B cell (primary cell): ENCODE results near the gene CD200. TPM values are rescaled to one million over a fixed set of nuclear protein-coding genes. Genes with fewer than 3 reads are reported as not detected.
A peak's percentile ranks its signal among the peaks of the same experiment; 100 is the strongest.

ENCODE experiments used
- ATAC-seq: fragments of 200-7000 bp; cut with Tn5 transposase; one replicate; pipeline ENCODE4 v1.10.0; 2021; ENCODE audit warnings: low read depth, mild to moderate bottlenecking, moderate number of reproducible peaks, moderate library complexity
- CTCF ChIA-PET: fragments of 350-600 bp; sonication (Branson Sonifier 250); formaldehyde crosslinking; loops from one replicate; lab custom pipeline; 2021; ENCODE audit warnings: antibody characterized with exemption, inconsistent platforms; lab: Charles Lee
- POLR2A ChIA-PET: fragments of 350-600 bp; sonication (Branson Sonifier 250); formaldehyde crosslinking; loops from one replicate; lab custom pipeline; 2021; ENCODE audit warnings: antibody characterized with exemption; lab: Charles Lee
- DNase-seq: peaks from one replicate; pipeline ENCODE4 v3.0.0; 2013
- H2AFZ ChIP-seq: 2 replicates; pipeline ENCODE4 v1.6.1; 2012; ENCODE audit warnings: mild to moderate bottlenecking, low read depth, low read length; ENCODE audit not compliant: insufficient read depth, poor library complexity, severe bottlenecking
- H3K27ac ChIP-seq, 2 donors: 1 replicate in 1 of 2; 2 replicates in 1 of 2; pipeline ENCODE4 v1.5.1; 2012 to 2013; ENCODE audit warnings: low read length in 2 of 2, mild to moderate bottlenecking in 2 of 2, moderate library complexity in 1 of 2
- H3K27me3 ChIP-seq, 4 experiments: fragments of 200-600 bp in 1 of 4; sonication (generic) in 1 of 4; replicated peaks in 1 of 4; 1 replicate in 2 of 4; 2 replicates in 2 of 4; pipeline versions ENCODE4 v1.6.1 to v1.7.0; 2013 to 2016; ENCODE audit warnings: low read length in 3 of 4, mild to moderate bottlenecking in 2 of 4, mixed read lengths in 1 of 4, moderate library complexity in 1 of 4; ENCODE audit not compliant: insufficient read depth in 4 of 4, control insufficient read depth in 3 of 4; ENCODE audit errors: control extremely low read depth in 1 of 4
- H3K36me3 ChIP-seq, 2 experiments: replicated peaks in 1 of 2; 1 replicate in 1 of 2; 2 replicates in 1 of 2; pipeline versions ENCODE4 v1.6.1 to v1.7.1; 2013; ENCODE audit warnings: low read length in 1 of 2; ENCODE audit not compliant: insufficient read depth in 2 of 2, control insufficient read depth in 1 of 2; ENCODE audit errors: control extremely low read depth in 1 of 2, extremely low read depth in 1 of 2
- H3K4me1 ChIP-seq, 2 donors: fragments of 200-600 bp in 1 of 2; sonication (generic) in 1 of 2; 1 replicate in 1 of 2; 2 replicates in 1 of 2; pipeline versions ENCODE4 v1.5.1 to v1.6.1; 2013 to 2017; ENCODE audit warnings: low read length in 2 of 2; ENCODE audit not compliant: control insufficient read depth in 2 of 2, insufficient read depth in 2 of 2
- H3K4me2 ChIP-seq: replicated peaks from 2 replicates; pipeline ENCODE3; 2012; ENCODE audit warnings: mild to moderate bottlenecking, low read depth, low read length; ENCODE audit not compliant: poor library complexity, severe bottlenecking
- H3K4me3 ChIP-seq, 5 experiments: fragments of 200-600 bp in 1 of 5; sonication (generic) in 1 of 5; 1 replicate in 3 of 5; 2 replicates in 2 of 5; pipeline versions ENCODE4 v1.5.1 to v1.7.0; 2011 to 2016; ENCODE audit warnings: low read length in 4 of 5, mild to moderate bottlenecking in 4 of 5, low read depth in 2 of 5, control low read depth in 1 of 5, moderate library complexity in 1 of 5; ENCODE audit not compliant: insufficient read depth in 1 of 5; ENCODE audit errors: control extremely low read depth in 1 of 5, extremely low read depth in 1 of 5
- H3K79me2 ChIP-seq: fragments of 200-600 bp; sonication (generic); one replicate; pipeline ENCODE4 v1.6.0; 2016; ENCODE audit warnings: low read length; ENCODE audit not compliant: control insufficient read depth, insufficient read depth
- H3K9ac ChIP-seq: fragments of 200-600 bp; sonication (generic); 2 replicates; pipeline ENCODE4 v1.6.1; 2017; ENCODE audit warnings: mild to moderate bottlenecking, low read length, moderate library complexity
- H3K9me3 ChIP-seq, 3 donors: one replicate each; pipeline versions ENCODE4 v1.6.1 to v1.7.1; 2013; ENCODE audit warnings: low read length in 2 of 3; ENCODE audit not compliant: control insufficient read depth in 2 of 3, insufficient read depth in 1 of 3; ENCODE audit errors: control extremely low read depth in 1 of 3
- H4K20me1 ChIP-seq: 2 replicates; pipeline ENCODE4 v1.6.0; 2012; ENCODE audit warnings: mild to moderate bottlenecking, low read length; ENCODE audit not compliant: insufficient read depth, control insufficient read depth, poor library complexity, severe bottlenecking
- H3K27ac Mint-ChIP-seq: one replicate; pipeline ENCODE4 v1.8.0; 2021; ENCODE audit warnings: mixed read lengths
- H3K27me3 Mint-ChIP-seq: one replicate; pipeline ENCODE4 v1.8.0; 2021; ENCODE audit warnings: mixed read lengths
- H3K4me1 Mint-ChIP-seq: one replicate; pipeline ENCODE4 v1.8.0; 2021; ENCODE audit warnings: mixed read lengths
- H3K4me3 Mint-ChIP-seq: one replicate; pipeline ENCODE4 v1.8.0; 2021; ENCODE audit warnings: mixed read lengths
- H3K9me3 Mint-ChIP-seq: one replicate; pipeline ENCODE4 v1.8.0; 2022; ENCODE audit warnings: mixed read lengths; ENCODE audit not compliant: insufficient read depth
- EZH2 ChIP-seq: IDR thresholded peaks from 2 replicates; pipeline ENCODE4 v1.6.1; 2012; ENCODE audit warnings: borderline replicate concordance, low read depth, mild to moderate bottlenecking, moderate library complexity, low read length; ENCODE audit not compliant: insufficient read depth, poor library complexity, severe bottlenecking
- WGBS: methylation state at CpG from one replicate; pipeline ENCODE4 v1.1.5; 2013; ENCODE audit warnings: missing lambda C conversion rate; ENCODE audit not compliant: insufficient coverage; 5-methylcytosine and 5-hydroxymethylcytosine counted together
- intact Hi-C: fragments of 100-400 bp; cut with micrococcal nuclease; formaldehyde crosslinking; loops from one replicate; pipeline ENCODE4 v1.10.0; 2022
- polyA plus RNA-seq: library from polyadenylated mRNA; depleted of rRNA; stranded (reverse); fragments of >200 nt; gene quantifications from 2 replicates; pipeline ENCODE4 v1.2.3, GENCODE V29; 2012
- total RNA-seq, 2 donors: library from RNA; stranded (reverse); fragments of 120-200 nt in 1 of 2; gene quantifications; 1 replicate in 1 of 2; 2 replicates in 1 of 2; pipeline versions ENCODE4 v1.2.3 to v1.2.4, GENCODE V29; 2013 to 2022
- TF ChIP-seq, protein P1 (sequence below): fragments of 200-600 bp; IDR thresholded peaks from one replicate; pipeline ENCODE4 v1.8.0; 2022; ENCODE audit warnings: antibody characterized with exemption, mild to moderate bottlenecking

CD200 gene
- total and polyA plus RNA-seq, 2 donors (not counting 1 experiment from before 2014, with no cell fraction given), result 35.0 to 49.9 TPM

DNA sequence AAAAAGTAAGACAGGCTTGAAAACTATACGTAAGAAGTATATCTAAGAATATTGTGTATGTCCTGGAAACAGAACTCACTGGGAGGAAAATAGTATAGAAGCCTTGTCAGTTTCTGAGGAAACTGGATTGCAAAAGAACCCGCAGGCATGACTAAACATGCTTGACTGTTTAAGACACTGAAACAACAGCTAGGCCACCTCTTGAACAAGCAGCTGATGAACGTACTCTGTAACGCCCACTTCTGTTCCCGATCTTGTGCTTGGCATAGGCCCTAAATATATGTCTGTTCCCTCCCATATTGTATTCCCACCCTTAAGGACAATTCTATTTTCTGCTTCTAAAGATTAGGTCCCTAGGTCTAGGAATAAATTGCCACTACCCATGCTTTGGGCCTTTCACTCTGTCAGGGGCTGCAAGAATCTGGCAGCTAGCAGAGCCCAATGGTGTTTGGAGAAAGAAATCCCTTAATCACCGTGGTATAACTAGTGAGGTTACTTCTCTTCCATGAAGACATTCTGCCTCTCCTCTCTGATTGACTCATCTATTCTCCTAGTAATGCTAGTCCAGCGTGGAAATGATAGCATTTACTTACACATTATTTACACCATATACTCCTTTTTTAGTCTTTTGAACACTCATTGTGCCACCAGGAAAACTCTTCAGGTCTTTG, 46.2 kb downstream of the CD200 start:
- ATAC-seq, result no peak
- no peaks in the 10 kb centered on the region for H4K20me1 ChIP-seq
- no peak overlapping the region for H3K27ac Mint-ChIP-seq
- H3K9me3 Mint-ChIP-seq, result peaks cover 2% of the 10 kb centered on the region
- intact Hi-C loops, result no loop called here
- peaks cover 10 to 18% of the 10 kb centered on the region in 2 donors for H3K4me1 ChIP-seq
- DNase-seq, result no peak
- no peak overlapping the region for H3K9ac ChIP-seq
- CTCF ChIA-PET, result no interaction called here
- H3K27me3 Mint-ChIP-seq, result no peaks in the 10 kb centered on the region
- H3K4me1 Mint-ChIP-seq, result peaks cover 38% of the 10 kb centered on the region
- POLR2A ChIA-PET, result no interaction called here
- no peaks in the 10 kb centered on the region for H3K36me3 ChIP-seq
- H2AFZ ChIP-seq, result peak overlapping the region; percentile 20
- no peak overlapping the region for H3K4me2 ChIP-seq
- TF ChIP-seq, protein P1, sequence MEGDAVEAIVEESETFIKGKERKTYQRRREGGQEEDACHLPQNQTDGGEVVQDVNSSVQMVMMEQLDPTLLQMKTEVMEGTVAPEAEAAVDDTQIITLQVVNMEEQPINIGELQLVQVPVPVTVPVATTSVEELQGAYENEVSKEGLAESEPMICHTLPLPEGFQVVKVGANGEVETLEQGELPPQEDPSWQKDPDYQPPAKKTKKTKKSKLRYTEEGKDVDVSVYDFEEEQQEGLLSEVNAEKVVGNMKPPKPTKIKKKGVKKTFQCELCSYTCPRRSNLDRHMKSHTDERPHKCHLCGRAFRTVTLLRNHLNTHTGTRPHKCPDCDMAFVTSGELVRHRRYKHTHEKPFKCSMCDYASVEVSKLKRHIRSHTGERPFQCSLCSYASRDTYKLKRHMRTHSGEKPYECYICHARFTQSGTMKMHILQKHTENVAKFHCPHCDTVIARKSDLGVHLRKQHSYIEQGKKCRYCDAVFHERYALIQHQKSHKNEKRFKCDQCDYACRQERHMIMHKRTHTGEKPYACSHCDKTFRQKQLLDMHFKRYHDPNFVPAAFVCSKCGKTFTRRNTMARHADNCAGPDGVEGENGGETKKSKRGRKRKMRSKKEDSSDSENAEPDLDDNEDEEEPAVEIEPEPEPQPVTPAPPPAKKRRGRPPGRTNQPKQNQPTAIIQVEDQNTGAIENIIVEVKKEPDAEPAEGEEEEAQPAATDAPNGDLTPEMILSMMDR, result no peak
- TF ChIP-seq EZH2, result no peak
- WGBS, result 75% methylated on average over 5 of the region's 7 CpGs
- no peaks in the 10 kb centered on the region for H3K27me3 ChIP-seq
- H3K79me2 ChIP-seq, result no peaks in the 10 kb centered on the region
- no peak overlapping the region for H3K4me3 Mint-ChIP-seq
- no peaks in the 10 kb centered on the region for H3K9me3 ChIP-seq
- H3K27ac ChIP-seq, result no peak overlapping the region
- H3K4me3 ChIP-seq, result no peak overlapping the region

DNA sequence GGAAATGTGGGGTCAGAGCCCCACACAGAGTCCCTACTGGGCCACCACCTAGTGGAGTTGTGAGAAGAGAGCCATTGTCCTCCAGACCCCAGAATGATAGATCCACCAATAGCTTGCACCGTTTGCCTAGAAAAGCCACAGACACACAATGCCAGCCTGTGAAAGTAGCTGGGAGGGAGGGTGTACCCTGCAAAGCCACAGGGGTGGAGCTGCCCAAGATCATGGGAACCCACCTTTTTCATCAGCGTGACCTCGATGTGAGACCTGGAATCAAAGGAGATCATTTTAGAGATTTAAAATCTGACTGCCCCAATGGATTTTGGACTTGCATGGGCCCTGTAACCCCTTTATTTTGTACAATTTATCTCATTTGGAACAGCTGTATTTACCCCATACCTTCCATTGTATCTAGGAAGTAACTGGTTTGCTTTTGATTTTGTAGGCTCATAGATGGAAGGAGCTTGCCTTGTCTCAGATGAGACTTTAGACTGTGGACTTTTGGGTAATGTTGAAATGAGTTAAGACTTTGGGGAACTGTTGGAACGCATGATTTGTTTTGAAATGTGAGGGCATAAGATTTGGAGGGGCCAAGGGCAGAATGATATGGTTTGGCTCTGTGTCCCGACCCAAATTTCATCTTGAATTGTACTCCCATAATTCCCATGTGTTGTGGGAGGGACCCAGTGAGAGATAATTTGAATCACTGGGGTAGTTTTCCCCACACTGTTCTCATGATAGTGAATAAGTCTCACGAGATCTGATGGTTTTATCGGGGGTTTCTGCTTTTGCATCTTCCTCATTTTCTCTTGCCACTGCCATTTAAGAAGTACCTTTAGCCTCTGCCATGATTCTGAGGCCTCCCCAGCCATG, 49.0 kb downstream of the CD200 start:
- no peak overlapping the region for H3K27ac Mint-ChIP-seq
- no peak overlapping the region for H3K4me3 ChIP-seq

More for the DNA sequence above, 49.0 kb downstream of the CD200 start:
- Mint-ChIP-seq H3K27me3 (no peaks in the 10 kb centered on the region), H3K4me1 (peaks cover 49% of the 10 kb centered on the region), H3K4me3 (no peak overlapping the region), H3K9me3 (peaks cover 2% of the 10 kb centered on the region)
- H3K36me3 ChIP-seq, result no peaks in the 10 kb centered on the region
- H4K20me1 ChIP-seq, result no peaks in the 10 kb centered on the region
- CTCF ChIA-PET, result no interaction called here
- no peak overlapping the region for H3K9ac ChIP-seq
- POLR2A ChIA-PET, result no interaction called here
- H3K4me1 ChIP-seq, result peaks cover 15 to 24% of the 10 kb centered on the region in 2 donors
- no peak for DNase-seq
- no peak overlapping the region for H2AFZ ChIP-seq
- WGBS, result 95% methylated on average over 4 of the region's 7 CpGs
- H3K79me2 ChIP-seq, result no peaks in the 10 kb centered on the region
- no peak overlapping the region for H3K4me2 ChIP-seq
- intact Hi-C loops, result no loop called here
- H3K27ac ChIP-seq, result no peak overlapping the region
- TF ChIP-seq, protein P1, result no peak
- no peak for TF ChIP-seq EZH2
- no peak for ATAC-seq
- no peaks in the 10 kb centered on the region for H3K27me3 ChIP-seq
- no peaks in the 10 kb centered on the region for H3K9me3 ChIP-seq
